AG04449 (cell line): ENCODE data around the gene RNF114.

Experiments used
- CTCF ChIA-PET: fragments of 350-600 bp; formaldehyde crosslinking; extraction: SDS; loops from one replicate; lab custom pipeline; 2021; ENCODE audit warnings: antibody characterized with exemption; lab: Yijun Ruan, JAX
- POLR2A ChIA-PET: fragments of 400-600, 350-600 bp; formaldehyde crosslinking; extraction: SDS; loops from one replicate; lab custom pipeline; 2020; ENCODE audit warnings: antibody characterized with exemption, inconsistent platforms; lab: Yijun Ruan, JAX
- DNase-seq: peaks from one replicate; pipeline ENCODE4 v3.0.0-alpha.2; 2010; ENCODE audit warnings: low read depth, low spot score
- H3K4me3 ChIP-seq: 2 replicates; pipeline ENCODE4 v1.5.1; 2011; ENCODE audit warnings: low read depth, mild to moderate bottlenecking, control low read depth, low read length
- CTCF ChIP-seq: IDR thresholded peaks from one replicate; pipeline ENCODE4 v1.5.1; 2011; ENCODE audit warnings: mild to moderate bottlenecking, moderate library complexity, low read length, control low read depth, inconsistent platforms; ENCODE audit not compliant: insufficient read depth; ENCODE audit errors: missing control alignments

RNF114 gene

DNA sequence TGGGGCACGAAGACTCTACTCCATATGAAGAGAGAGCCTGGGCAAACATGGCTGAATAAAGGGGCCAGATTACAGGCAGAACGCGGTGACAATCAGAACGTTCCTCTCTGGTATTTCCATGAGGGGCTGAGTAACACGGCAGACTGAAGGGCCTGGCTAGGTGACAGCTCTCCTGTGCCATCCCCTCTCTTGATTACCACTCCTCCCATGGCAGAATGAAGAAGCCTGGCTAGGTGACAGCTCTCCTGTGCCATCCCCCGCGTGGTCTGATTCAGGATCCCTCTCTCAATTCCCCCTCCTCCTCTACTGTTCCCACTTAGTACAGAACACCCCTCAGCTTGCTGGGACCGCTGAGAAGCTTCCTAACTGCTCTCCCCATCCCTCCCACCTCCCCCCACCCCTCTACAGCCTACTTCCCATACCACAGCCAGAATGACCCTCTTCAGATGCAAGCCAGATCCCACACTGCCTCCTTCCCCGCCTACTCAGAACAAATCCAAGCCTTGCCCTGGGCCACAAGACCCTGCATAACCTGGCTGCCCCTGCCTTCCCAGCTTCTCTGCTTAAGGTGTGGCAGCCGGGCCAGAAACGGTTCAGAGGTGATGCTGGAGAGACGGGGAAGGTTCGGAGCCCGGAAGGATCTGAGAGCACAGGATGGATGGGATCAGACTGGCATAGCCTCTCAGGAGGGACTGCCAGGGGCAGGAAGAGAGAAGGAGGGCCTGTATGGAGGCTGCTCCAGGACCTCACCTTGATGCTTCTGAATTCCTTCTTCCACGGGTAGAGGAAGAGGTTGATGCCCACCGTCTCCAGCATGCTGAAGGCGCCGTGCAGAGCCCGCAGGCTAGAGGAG is 28.6 kb upstream of the RNF114 start:
- no peak for DNase-seq
- ChIA-PET POLR2A (interaction anchor here (1.1 kb wide), 1 partner anchor 8 kb away, joined by 6 read pairs; no protein-coding TSS in a partner anchor), CTCF (interaction anchor here (16.4 kb wide), 1 partner anchor 18 kb away, joined by 158 read pairs; no protein-coding TSS in a partner anchor)
- TF ChIP-seq CTCF: no peak
- H3K4me3 ChIP-seq: no peak overlapping the region

- ChIA-PET POLR2A (no interaction called here), CTCF (interaction anchor here (16.4 kb wide), 1 partner anchor 18 kb away, joined by 158 read pairs; no protein-coding TSS in a partner anchor)
- DNase-seq: no peak
- no peak for TF ChIP-seq CTCF
- H3K4me3 ChIP-seq: no peak overlapping the region
Observed at GRCh38 chr20:49908258-49908565, 28.0 kb upstream of the RNF114 start.

DNA sequence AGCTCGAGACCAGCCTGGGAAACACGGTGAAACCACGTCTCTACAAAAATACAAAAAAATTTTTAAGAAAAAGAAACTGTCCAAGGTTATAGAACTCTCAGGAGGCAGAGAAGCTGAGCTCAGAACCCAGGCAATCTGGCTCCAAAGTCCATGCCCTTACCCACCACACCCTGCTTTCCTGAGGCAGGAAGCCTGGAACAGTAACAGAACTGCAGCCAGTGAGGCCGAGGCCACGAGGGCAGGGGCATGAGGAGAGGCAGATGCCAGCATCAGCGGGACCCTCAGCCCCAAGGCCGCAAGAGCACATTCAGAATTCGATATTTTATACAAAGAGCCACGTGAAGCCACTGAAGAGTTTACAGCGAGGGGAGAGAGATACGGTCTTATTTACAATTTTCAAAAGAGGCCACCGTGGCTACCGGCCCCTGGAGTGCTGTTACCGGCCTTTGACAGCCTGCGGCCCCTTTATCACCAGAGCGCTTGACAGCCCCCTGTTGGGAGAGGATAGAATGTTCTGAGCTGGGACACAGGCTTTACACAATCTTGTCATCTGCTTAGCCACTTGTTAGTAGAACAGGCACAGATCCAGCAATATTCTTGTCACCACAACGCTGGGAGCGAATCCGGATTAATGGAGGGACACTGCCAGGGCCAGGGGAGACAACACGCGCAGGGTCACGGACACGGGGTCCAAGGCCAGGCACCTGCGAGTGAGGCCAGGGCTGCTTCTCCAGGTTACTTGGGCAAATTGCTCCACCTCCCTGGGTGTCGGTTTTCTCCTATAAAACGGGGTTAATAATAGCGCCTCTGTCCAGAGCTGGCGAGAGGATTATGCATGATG is 26.5 kb upstream of the RNF114 start:
- POLR2A ChIA-PET: no interaction called here
- H3K4me3 ChIP-seq: no peak overlapping the region
- CTCF ChIA-PET: interaction anchor here (1.2 to 16.4 kb wide), 3 partner anchors 9 to 28 kb away, joined by 3 to 158 read pairs (median 4); no protein-coding TSS in a partner anchor
- no peak for DNase-seq
- TF ChIP-seq CTCF: no peak

GRCh38 chr20:49910340-49910706 is 25.9 kb upstream of the RNF114 start:
- CTCF ChIA-PET: interaction anchor here (1.2 to 16.4 kb wide), 3 partner anchors 9 to 28 kb away, joined by 3 to 158 read pairs (median 4); no protein-coding TSS in a partner anchor
- TF ChIP-seq CTCF: no peak
- no peak overlapping the region for H3K4me3 ChIP-seq
- POLR2A ChIA-PET: no interaction called here
- no peak for DNase-seq

DNA sequence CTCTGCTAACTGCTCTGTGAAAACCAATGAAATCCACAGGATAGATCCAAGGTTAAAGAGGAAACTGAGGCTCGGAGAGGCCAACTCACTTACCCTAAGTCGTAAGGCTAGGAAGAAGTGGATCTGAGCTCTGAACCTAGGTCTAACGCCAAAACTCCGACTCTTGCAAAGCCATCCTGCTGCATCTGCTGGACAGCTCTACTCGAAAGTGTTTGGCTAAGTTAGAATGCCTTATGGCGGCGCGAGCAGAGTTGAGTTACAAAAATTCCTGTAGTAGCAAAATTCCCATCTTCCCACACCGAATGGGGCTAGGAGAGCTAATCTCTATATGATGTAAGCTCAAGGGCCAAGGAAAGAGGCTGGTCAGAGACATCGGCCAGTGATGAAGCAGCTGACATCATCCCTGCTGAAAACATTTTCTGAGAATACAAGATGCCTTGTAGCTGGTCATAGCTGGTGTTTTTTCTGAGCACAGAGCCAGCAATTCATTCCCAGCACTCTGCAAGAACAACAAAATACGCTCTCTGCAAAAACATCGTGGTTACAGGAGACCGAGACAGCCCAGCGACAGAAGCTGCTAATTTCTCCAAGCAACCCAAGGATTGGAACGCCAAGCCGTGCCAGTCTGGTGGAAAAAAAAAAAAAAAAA is 22.7 kb upstream of the RNF114 start:
- no peak for DNase-seq
- CTCF ChIA-PET: interaction anchor here (0.6 to 16.4 kb wide), 12 partner anchors 10 to 430 kb away, joined by 3 to 158 read pairs (median 3); no protein-coding TSS in a partner anchor
- peak overlapping the region; percentile 96; the same call in 1 of the 2 replicates for H3K4me3 ChIP-seq
- no peak for TF ChIP-seq CTCF
- POLR2A ChIA-PET: interaction anchor here (1.1 kb wide), 1 partner anchor 333 kb away, joined by 3 read pairs; no protein-coding TSS in a partner anchor
